Cerebellar cortex (tissue), 1 donor: ENCODE measurements around the gene VSIG1.
A peak's percentile ranks its signal among the peaks of the same experiment; 100 is the strongest.

ENCODE experiments used
- DNase-seq: peaks from one replicate; pipeline ENCODE4 v3.0.0-alpha.2; 2015; ENCODE audit warnings: low spot score

Gene VSIG1

GRCh38 chrX:108064613-108065012 is 19.7 kb downstream of the VSIG1 start:
- DNase-seq, result no peak

DNA sequence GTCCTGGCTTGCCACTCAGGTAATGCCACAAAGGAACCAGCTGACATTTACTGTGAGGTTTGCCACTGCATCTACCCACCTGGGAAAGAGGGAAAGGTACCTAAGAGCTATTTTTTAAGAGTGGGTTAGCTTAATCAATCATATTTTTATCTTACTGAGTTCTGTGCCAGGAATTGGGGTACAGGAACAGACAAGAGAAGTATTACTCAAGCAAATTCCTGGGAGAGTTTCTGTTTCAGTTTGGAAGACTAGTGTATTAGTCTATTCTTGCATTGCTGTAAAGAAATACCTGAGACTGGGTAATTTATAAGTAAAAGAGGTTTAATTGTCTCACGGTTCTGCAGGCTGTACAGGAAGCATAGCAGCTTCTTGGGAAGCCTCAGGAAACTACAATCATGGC is 23.3 kb downstream of the VSIG1 start:
- DNase-seq, result no peak

- DNase-seq, result no peak
Observed at GRCh38 chrX:108070891-108071290, 26.0 kb downstream of the VSIG1 start.

DNA sequence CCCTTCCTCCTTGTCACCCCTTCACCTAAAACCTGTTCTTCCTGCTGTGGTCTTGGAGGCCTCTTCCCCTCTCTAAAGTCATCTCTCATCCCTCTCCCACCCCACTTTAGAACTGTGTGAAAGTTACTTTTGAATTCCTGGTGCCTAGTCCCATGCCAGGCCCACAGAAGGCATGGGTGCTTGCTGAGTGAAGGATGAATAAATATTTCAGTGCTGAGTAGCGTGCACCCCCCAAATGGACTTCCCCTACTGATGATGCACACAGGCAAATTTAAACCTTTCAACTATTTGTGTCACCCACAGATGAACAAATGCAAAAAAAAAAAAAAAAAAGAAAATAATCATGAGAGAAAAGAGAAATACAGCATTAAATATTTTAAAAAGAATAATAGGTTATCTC is 26.7 kb downstream of the VSIG1 start:
- DNase-seq, result no peak

DNA sequence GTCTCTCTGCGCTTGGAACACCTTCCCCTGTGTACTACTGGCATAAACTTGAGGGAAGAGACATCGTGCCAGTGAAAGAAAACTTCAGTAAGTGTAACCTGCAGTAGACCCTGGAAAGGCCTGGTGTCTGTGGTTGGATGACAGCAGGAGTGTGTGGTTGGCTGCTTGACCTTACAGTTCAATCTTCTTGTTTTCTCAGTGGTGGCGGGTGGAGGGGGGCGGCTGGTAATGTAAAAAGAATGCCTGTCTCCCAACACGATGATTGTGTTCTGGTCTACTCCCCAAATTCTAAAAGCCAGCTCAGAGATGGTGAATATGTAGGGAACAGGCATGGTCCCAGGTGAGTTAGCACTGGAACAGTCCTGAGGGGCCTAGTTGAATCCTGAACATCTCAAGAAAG is 27.9 kb downstream of the VSIG1 start:
- DNase-seq, result no peak

GRCh38 chrX:108081110-108081509 is 36.2 kb downstream of the VSIG1 start:
- no peak for DNase-seq

GRCh38 chrX:108087792-108088191 is 42.9 kb downstream of the VSIG1 start:
- no peak for DNase-seq

DNA sequence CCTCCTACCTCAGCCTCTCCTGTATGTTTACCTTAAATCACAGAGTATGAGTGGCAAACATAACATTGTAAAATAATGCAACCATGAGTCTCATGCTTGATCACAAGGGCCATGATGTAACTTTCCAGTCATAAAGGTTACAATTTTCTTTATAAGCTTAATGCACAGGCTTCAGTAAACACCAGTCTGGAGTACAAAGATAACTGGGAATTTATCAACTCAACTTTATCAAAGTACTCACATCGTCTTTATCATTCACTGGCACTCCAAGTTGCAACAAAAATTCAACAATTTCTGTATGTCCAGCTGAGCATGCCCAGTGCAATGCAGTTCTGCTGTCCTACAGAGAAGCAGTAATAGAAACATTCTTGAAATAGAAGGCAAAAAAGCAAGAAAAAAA is 43.6 kb downstream of the VSIG1 start:
- DNase-seq, result no peak

DNA sequence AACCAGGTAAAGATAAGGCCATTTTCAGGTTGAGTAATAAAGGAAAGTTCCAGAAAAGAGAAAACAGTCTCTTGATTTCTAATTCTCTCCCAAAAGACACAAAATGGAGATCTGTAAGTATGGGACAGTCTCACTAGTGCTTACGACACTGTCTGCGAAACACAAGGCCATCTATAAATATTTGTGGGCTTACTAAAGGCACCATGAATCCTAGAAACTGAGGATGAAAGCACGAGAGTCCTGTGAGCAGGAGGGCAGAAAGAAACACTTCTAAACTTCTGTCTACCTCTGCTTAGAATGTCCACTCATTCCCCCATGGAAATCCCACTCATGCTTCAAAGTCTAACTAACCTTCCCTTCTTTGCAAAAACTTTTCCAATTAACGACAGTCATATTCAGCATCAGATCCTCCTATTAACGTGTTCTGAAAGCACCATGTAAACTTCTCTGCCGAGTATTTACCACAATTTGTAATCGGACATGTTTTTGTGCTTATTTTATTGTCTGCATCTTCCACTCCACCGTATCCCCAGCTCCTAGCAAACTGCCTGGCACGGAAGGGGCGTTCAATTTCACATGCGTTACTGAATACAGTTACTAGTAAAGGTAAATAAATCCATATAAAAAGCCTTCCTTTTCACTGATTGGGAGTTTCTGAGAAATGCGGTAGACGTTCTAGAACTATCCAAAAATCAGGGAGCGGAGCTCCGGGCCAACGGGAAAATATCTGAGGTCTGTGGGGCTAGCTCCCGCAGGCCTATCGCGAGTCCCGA is 45.8 kb downstream of the VSIG1 start:
- peak; percentile 0 for DNase-seq

DNA sequence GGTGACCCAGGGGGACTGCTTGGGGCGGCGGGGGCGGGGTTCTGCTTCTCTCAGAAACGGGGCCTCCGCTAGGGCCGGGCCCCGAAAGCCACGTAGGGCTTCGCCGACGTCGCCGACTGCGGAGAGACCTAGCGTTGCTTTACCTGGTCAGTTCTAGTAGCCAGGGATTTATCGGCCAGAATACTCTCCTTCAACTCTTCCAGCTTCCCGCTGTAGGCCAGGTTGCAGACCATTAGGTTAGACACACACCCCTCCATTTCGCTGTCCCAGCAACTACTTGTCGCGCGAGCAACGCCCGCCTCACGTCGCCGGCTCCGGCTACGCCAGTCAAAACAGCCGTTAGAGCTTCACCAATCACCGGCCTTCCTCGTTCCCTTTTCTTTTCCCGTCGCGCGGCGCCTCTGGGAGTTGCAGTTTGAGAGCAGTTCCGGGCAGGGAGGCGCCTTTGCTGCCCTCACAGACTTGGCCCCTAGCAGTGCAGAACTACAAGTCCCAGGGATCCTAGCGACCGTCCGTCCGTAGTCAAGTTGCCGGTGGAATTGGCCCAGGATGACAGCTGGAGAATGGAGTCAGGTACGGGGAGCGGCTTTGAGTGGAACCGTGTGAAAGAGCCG is 46.5 kb downstream of the VSIG1 start, which contains the start of the genes ATG4A and PSMD10:
TSS of gene ATG4A (plus strand) at position 515 of the 614 bp plus-strand sequence. CDS start at position 564, 49 bp downstream.
TSS of gene PSMD10 (minus strand) at position 279 of the 614 bp plus-strand sequence. CDS start at position 257, 22 bp downstream.
- DNase-seq, result peak; percentile 97

DNA sequence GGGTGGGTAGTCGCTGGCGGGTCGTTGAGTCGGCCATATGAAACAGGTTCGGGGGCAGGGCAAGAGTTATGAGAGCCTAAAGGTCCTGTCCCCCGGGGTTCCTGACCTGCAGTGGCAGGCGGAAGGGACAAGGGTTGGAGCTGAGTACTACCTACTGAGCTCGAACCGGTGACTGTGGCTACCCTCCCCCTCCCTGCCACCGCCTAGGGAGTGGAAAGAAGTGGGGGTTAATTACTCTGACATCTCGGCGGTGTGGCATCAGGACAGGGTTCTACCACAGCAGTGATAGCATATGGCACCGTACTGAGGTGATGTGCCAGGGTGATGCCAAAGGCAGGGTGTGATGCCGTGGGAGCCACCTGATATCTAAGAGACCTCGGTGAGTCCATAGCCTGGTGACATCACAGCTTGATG is 47.0 kb downstream of the VSIG1 start:
- DNase-seq, result peak; percentile 45

DNA sequence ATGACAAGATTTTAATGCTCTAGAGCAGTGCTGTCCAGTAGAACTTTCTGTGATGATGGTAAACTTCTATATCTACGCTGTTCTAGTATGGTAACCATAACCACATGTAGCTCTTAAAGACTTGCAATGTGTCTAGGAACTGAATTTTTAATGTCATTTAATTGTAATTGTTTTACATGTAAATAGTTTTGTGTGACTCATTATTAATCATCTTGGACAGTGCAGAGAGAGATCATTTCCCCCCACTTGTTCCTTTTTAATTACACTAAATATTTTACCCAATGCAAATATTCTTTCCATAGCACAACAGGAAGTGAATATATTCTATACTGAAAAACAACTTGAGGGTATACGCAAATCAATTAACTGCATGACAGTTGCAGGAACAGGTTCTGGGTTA is 52.5 kb downstream of the VSIG1 start:
- DNase-seq, result no peak

GRCh38 chrX:108105473-108105872 is 60.6 kb downstream of the VSIG1 start:
- DNase-seq, result no peak

GRCh38 chrX:108114541-108114940 is 69.7 kb downstream of the VSIG1 start:
- DNase-seq, result no peak

GRCh38 chrX:108117988-108118387 is 73.1 kb downstream of the VSIG1 start:
- DNase-seq, result no peak

GRCh38 chrX:108121291-108121690 is 76.4 kb downstream of the VSIG1 start:
- no peak for DNase-seq

GRCh38 chrX:108122748-108123147 is 77.9 kb downstream of the VSIG1 start:
- no peak for DNase-seq

GRCh38 chrX:108123591-108124366 is 78.9 kb downstream of the VSIG1 start:
- peak; percentile 59 for DNase-seq

- no peak for DNase-seq
Observed at GRCh38 chrX:108126661-108127060, 81.8 kb downstream of the VSIG1 start.

GRCh38 chrX:108127152-108127551 is 82.3 kb downstream of the VSIG1 start:
- DNase-seq, result no peak
